ENCODE measurements around the gene SUGP1. TPM values are rescaled to one million over a fixed set of nuclear protein-coding genes. Genes with fewer than 3 reads are reported as not detected.
"Not testable (repeated sequence)": the region's sequence is repeated elsewhere in the genome, so short reads cannot be mapped to it uniquely, and the experiment has no call there.

SUGP1 gene
- total and polyA plus RNA-seq, 5 donors from 2014 or later = 22.7 to 72.5 (median 29.2) TPM

GRCh38 chr19:19258589-19259338 is 61.5 kb downstream of the SUGP1 start:
- peaks cover 0 to 12% (median 2%) of the 10 kb centered on the region in 4 donors for H3K4me1 Mint-ChIP-seq
- H3K27me3 ChIP-seq (ENCODE audit: control insufficient read depth, insufficient read depth, low read length) = peaks cover 5% of the 10 kb centered on the region
- DNase-seq = no peak
- H3K27ac Mint-ChIP-seq = no peak overlapping the region
- peaks cover 38% of the 10 kb centered on the region for H3K27me3 Mint-ChIP-seq
- no peaks in the 10 kb centered on the region for H3K9me3 ChIP-seq (ENCODE audit: control insufficient read depth in 2 of 2, low read length in 2 of 2)
- no peaks in the 10 kb centered on the region for H3K36me3 Mint-ChIP-seq
- H3K4me1 ChIP-seq (ENCODE audit: control insufficient read depth, insufficient read depth, low read length, poor library complexity, severe bottlenecking) = peaks cover 11% of the 10 kb centered on the region
- no peak overlapping the region for H3K4me3 Mint-ChIP-seq
- no peak overlapping the region for H3K27ac ChIP-seq (ENCODE audit: insufficient read depth, low read length, poor library complexity, severe bottlenecking)
- no peaks in the 10 kb centered on the region for H3K36me3 ChIP-seq (ENCODE audit: control insufficient read depth, insufficient read depth, low read length)
- H3K4me3 ChIP-seq (ENCODE audit: low read depth, low read length) = no peak overlapping the region
- H3K9me3 Mint-ChIP-seq = peaks cover 0 to 3% (median 0%) of the 10 kb centered on the region in 7 donors
- ATAC-seq (ENCODE audit: low read depth in 2 of 2) = no peak

GRCh38 chr19:19257836-19258588 is 62.3 kb downstream of the SUGP1 start:
- H3K27me3 ChIP-seq (ENCODE audit: control insufficient read depth, insufficient read depth, low read length) = peaks cover 5% of the 10 kb centered on the region
- peaks cover 39% of the 10 kb centered on the region for H3K27me3 Mint-ChIP-seq
- no peak overlapping the region for H3K27ac ChIP-seq (ENCODE audit: insufficient read depth, low read length, poor library complexity, severe bottlenecking)
- no peaks in the 10 kb centered on the region for H3K9me3 ChIP-seq (ENCODE audit: control insufficient read depth in 2 of 2, low read length in 2 of 2)
- no peaks in the 10 kb centered on the region for H3K36me3 Mint-ChIP-seq
- H3K4me1 Mint-ChIP-seq = peaks cover 0 to 12% (median 2%) of the 10 kb centered on the region in 4 donors
- peaks cover 11% of the 10 kb centered on the region for H3K4me1 ChIP-seq (ENCODE audit: control insufficient read depth, insufficient read depth, low read length, poor library complexity, severe bottlenecking)
- ATAC-seq (ENCODE audit: low read depth in 2 of 2) (no peak), DNase-seq (no peak)
- H3K4me3 ChIP-seq (ENCODE audit: low read depth, low read length) = no peak overlapping the region
- no peak overlapping the region for H3K27ac Mint-ChIP-seq
- no peak overlapping the region for H3K4me3 Mint-ChIP-seq
- no peaks in the 10 kb centered on the region for H3K36me3 ChIP-seq (ENCODE audit: control insufficient read depth, insufficient read depth, low read length)
- peaks cover 0 to 3% (median 0%) of the 10 kb centered on the region in 7 donors for H3K9me3 Mint-ChIP-seq

- H3K4me3 Mint-ChIP-seq = no peak overlapping the region
- H3K27me3 Mint-ChIP-seq = peaks cover 33% of the 10 kb centered on the region
- DNase-seq = no peak
- Histone ChIP-seq H3K27ac (ENCODE audit: insufficient read depth, low read length, poor library complexity, severe bottlenecking) (no peak overlapping the region), H3K36me3 (ENCODE audit: control insufficient read depth, insufficient read depth, low read length) (no peaks in the 10 kb centered on the region), H3K27me3 (ENCODE audit: control insufficient read depth, insufficient read depth, low read length) (peaks cover 3% of the 10 kb centered on the region), H3K4me1 (ENCODE audit: control insufficient read depth, insufficient read depth, low read length, poor library complexity, severe bottlenecking) (peaks cover 11% of the 10 kb centered on the region), H3K9me3 (ENCODE audit: control insufficient read depth in 2 of 2, low read length in 2 of 2) (no peaks in the 10 kb centered on the region), H3K4me3 (ENCODE audit: low read depth, low read length) (no peak overlapping the region)
- ATAC-seq (ENCODE audit: low read depth in 2 of 2) = no peak
- H3K9me3 Mint-ChIP-seq = peaks cover 0 to 3% (median 0%) of the 10 kb centered on the region in 7 donors
- H3K27ac Mint-ChIP-seq = no peak overlapping the region
- peaks cover 0 to 8% (median 2%) of the 10 kb centered on the region in 4 donors for H3K4me1 Mint-ChIP-seq
- no peaks in the 10 kb centered on the region for H3K36me3 Mint-ChIP-seq
Measured at GRCh38 chr19:19257137-19257536, 63.2 kb downstream of the SUGP1 start.

- no peak overlapping the region for H3K4me3 Mint-ChIP-seq
- no peaks in the 10 kb centered on the region for H3K36me3 ChIP-seq (ENCODE audit: control insufficient read depth, insufficient read depth, low read length)
- no peak overlapping the region for H3K4me3 ChIP-seq (ENCODE audit: low read depth, low read length)
- ATAC-seq (ENCODE audit: low read depth in 2 of 2) (no peak), DNase-seq (no peak)
- no peaks in the 10 kb centered on the region for H3K36me3 Mint-ChIP-seq
- no peak overlapping the region for H3K27ac Mint-ChIP-seq
- peaks cover 29% of the 10 kb centered on the region for H3K27me3 Mint-ChIP-seq
- H3K9me3 ChIP-seq (ENCODE audit: control insufficient read depth in 2 of 2, low read length in 2 of 2) = no peaks in the 10 kb centered on the region
- H3K9me3 Mint-ChIP-seq = peaks cover 0 to 3% (median 0%) of the 10 kb centered on the region in 7 donors
- H3K27me3 ChIP-seq (ENCODE audit: control insufficient read depth, insufficient read depth, low read length) = no peaks in the 10 kb centered on the region
- H3K4me1 Mint-ChIP-seq = peaks cover 0 to 5% (median 2%) of the 10 kb centered on the region in 4 donors
- H3K27ac ChIP-seq (ENCODE audit: insufficient read depth, low read length, poor library complexity, severe bottlenecking) = no peak overlapping the region
- peaks cover 6% of the 10 kb centered on the region for H3K4me1 ChIP-seq (ENCODE audit: control insufficient read depth, insufficient read depth, low read length, poor library complexity, severe bottlenecking)
Measured at GRCh38 chr19:19256072-19256969, 64.0 kb downstream of the SUGP1 start.

- peaks cover 20% of the 10 kb centered on the region for H3K27me3 Mint-ChIP-seq
- not testable (repeated sequence) for H3K4me3 Mint-ChIP-seq; H3K27ac ChIP-seq (ENCODE audit: insufficient read depth, low read length, poor library complexity, severe bottlenecking); H3K36me3 Mint-ChIP-seq; H3K9me3 ChIP-seq (ENCODE audit: control insufficient read depth in 2 of 2, low read length in 2 of 2); H3K27ac Mint-ChIP-seq; H3K4me1 Mint-ChIP-seq; H3K4me3 ChIP-seq (ENCODE audit: low read depth, low read length); H3K27me3 ChIP-seq (ENCODE audit: control insufficient read depth, insufficient read depth, low read length); DNase-seq; H3K36me3 ChIP-seq (ENCODE audit: control insufficient read depth, insufficient read depth, low read length); H3K9me3 Mint-ChIP-seq; ATAC-seq (ENCODE audit: low read depth in 2 of 2); H3K4me1 ChIP-seq (ENCODE audit: control insufficient read depth, insufficient read depth, low read length, poor library complexity, severe bottlenecking)
Measured at GRCh38 chr19:19253409-19253808, 66.9 kb downstream of the SUGP1 start.

GRCh38 chr19:19250196-19250801 is 70.0 kb downstream of the SUGP1 start:
- Mint-ChIP-seq H3K36me3 (no peaks in the 10 kb centered on the region), H3K27me3 (peaks cover 16% of the 10 kb centered on the region), H3K9me3 (peaks cover 0 to 2% (median 0%) of the 10 kb centered on the region in 7 donors), H3K4me3 (no peak overlapping the region), H3K27ac (no peak overlapping the region), H3K4me1 (no peaks in the 10 kb centered on the region)
- Histone ChIP-seq H3K4me1 (ENCODE audit: control insufficient read depth, insufficient read depth, low read length, poor library complexity, severe bottlenecking) (no peaks in the 10 kb centered on the region), H3K4me3 (ENCODE audit: low read depth, low read length) (no peak overlapping the region), H3K27me3 (ENCODE audit: control insufficient read depth, insufficient read depth, low read length) (no peaks in the 10 kb centered on the region), H3K27ac (ENCODE audit: insufficient read depth, low read length, poor library complexity, severe bottlenecking) (no peak overlapping the region), H3K36me3 (ENCODE audit: control insufficient read depth, insufficient read depth, low read length) (no peaks in the 10 kb centered on the region), H3K9me3 (ENCODE audit: control insufficient read depth in 2 of 2, low read length in 2 of 2) (no peaks in the 10 kb centered on the region)
- no peak for DNase-seq
- ATAC-seq (ENCODE audit: low read depth in 2 of 2) = no peak

- Histone ChIP-seq H3K4me1 (ENCODE audit: control insufficient read depth, insufficient read depth, low read length, poor library complexity, severe bottlenecking) (no peaks in the 10 kb centered on the region), H3K36me3 (ENCODE audit: control insufficient read depth, insufficient read depth, low read length) (no peaks in the 10 kb centered on the region), H3K27ac (ENCODE audit: insufficient read depth, low read length, poor library complexity, severe bottlenecking) (no peak overlapping the region), H3K4me3 (ENCODE audit: low read depth, low read length) (no peak overlapping the region), H3K27me3 (ENCODE audit: control insufficient read depth, insufficient read depth, low read length) (no peaks in the 10 kb centered on the region), H3K9me3 (ENCODE audit: control insufficient read depth in 2 of 2, low read length in 2 of 2) (peaks cover 0 to 4% of the 10 kb centered on the region in 2 experiments)
- Mint-ChIP-seq H3K4me1 (no peaks in the 10 kb centered on the region), H3K4me3 (no peak overlapping the region), H3K9me3 (peaks cover 0 to 10% (median 5%) of the 10 kb centered on the region in 7 donors), H3K27me3 (peaks cover 15% of the 10 kb centered on the region), H3K27ac (no peak overlapping the region), H3K36me3 (no peaks in the 10 kb centered on the region)
- no peak for ATAC-seq (ENCODE audit: low read depth in 2 of 2)
- no peak for DNase-seq
Measured at GRCh38 chr19:19240476-19240875, 79.8 kb downstream of the SUGP1 start.
